ENCODE measurements around the gene DDX21. TPM values are rescaled to one million over a fixed set of nuclear protein-coding genes. Genes with fewer than 3 reads are reported as not detected.

The DDX21 gene
- total and polyA plus RNA-seq, 9 of the 15 experiments (the other 6 are each of a cell fraction or from before 2014, with no cell fraction given), result 143 to 365 (median 281) TPM

- DNase-seq (ENCODE audit: extremely low read depth in 1 of 4, low spot score in 3 of 4) (no peak), ATAC-seq (no peak), FAIRE-seq (no peak)
- no peaks in the 10 kb centered on the region for H3K27me3 ChIP-seq (ENCODE audit: control insufficient read depth in 2 of 2, insufficient read depth in 2 of 2, low read length in 2 of 2)
- H3K27ac ChIP-seq (ENCODE audit: extremely low read depth, low read depth, low read length), result no peak overlapping the region
- no TSS peak for BruUV-seq (replicated peaks)
- peaks cover 77% of the 10 kb centered on the region for H3K36me3 ChIP-seq (ENCODE audit: control insufficient read depth, insufficient read depth, low read length)
- no peak overlapping the region for H3K4me3 ChIP-seq
- H3K9me1 ChIP-seq (ENCODE audit: control insufficient read depth, insufficient read depth, low read length), result no peaks in the 10 kb centered on the region
- no peak overlapping the region for H3K4me2 ChIP-seq (ENCODE audit: insufficient read depth, low read length)
- H3K4me1 ChIP-seq (replicated peaks in 1 of 2; ENCODE audit: control insufficient read depth in 2 of 2, insufficient read depth in 2 of 2, low read length in 2 of 2), result no peaks in the 10 kb centered on the region
- no peak overlapping the region for H2AFZ ChIP-seq (ENCODE audit: low read depth, low read length)
- no peak overlapping the region for H3K9ac ChIP-seq (ENCODE audit: insufficient read depth in 1 of 2, low read depth in 2 of 2, low read length in 2 of 2)
- no peaks in the 10 kb centered on the region for H3K79me2 ChIP-seq (ENCODE audit: control insufficient read depth, insufficient read depth, low read length)
- CTCF ChIA-PET (ENCODE audit: low intra/inter-chr PET ratio), result no interaction called here
- POLR2A ChIA-PET, result interaction anchor here (0.8 to 1.3 kb wide), 2 partner anchors 21 to 35 kb away, joined by 4 to 5 read pairs; partner anchors contain the start of gene DDX21
- H3K9me3 ChIP-seq (replicated peaks; ENCODE audit: control insufficient read depth, insufficient read depth, low read depth, low read length), result no peaks in the 10 kb centered on the region
- intact Hi-C loops (cut with micrococcal nuclease) (no loop called here), in situ Hi-C loops (cut with MboI) (no loop called here)
- no peak for TF ChIP-seq ZNF239 (CRISPR knock-in tag; IDR thresholded peaks at IDR 0.05)
- TF ChIP-seq FOXP1 (CRISPR knock-in tag; IDR thresholded peaks at IDR 0.05), result no peak
- no peak for TF ChIP-seq THRB (CRISPR knock-in tag; conservative IDR thresholded peaks at IDR 0.05)
- TF ChIP-seq HCFC1 (IDR thresholded peaks at IDR 0.05; ENCODE audit: low read depth, low read length), result no peak
- TF ChIP-seq ZNF518B (CRISPR knock-in tag; IDR thresholded peaks at IDR 0.05), result no peak
- TF ChIP-seq FOXO4 (CRISPR knock-in tag; IDR thresholded peaks at IDR 0.05), result no peak
- no peak for TF ChIP-seq GTF3C2 (IDR thresholded peaks at IDR 0.05; ENCODE audit: borderline replicate concordance, extremely low read depth, insufficient read length)
- TF ChIP-seq GABPA (tag; conservative IDR thresholded peaks at IDR 0.05; ENCODE audit: low read depth), result no peak
- no peaks in the 10 kb centered on the region; the same call in 1 of the 2 replicates for H4K20me1 ChIP-seq (replicated peaks; ENCODE audit: control insufficient read depth, insufficient read depth, low read length)
Observed at GRCh38 chr10:68934994-68935393, 21.0 kb upstream of the DDX21 start.

Measured in K562 (cell line).